ENCODE results near the gene PPM1H.
"Not testable (repeated sequence)": the region's sequence is repeated elsewhere in the genome, so short reads cannot be mapped to it uniquely, and the experiment has no call there.

PPM1H gene

DNA sequence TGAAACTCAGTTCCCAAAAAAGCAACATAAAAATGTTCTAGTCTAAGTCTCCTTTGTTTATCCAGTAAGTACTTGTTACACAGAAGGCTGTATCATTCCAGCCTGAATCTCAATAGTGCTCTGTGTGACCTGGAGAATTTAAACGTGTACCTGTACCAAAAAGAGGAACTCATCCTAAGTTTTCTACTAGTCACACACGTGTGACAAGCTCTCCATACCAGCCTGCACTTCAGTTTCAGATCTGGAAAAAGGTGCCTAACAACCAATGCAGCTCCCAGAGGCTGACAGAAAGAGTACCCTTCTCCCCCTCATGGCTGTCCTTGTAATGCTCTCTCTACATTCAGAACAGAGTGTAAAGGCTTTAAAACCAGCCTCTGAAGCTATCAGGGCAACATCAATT, 27.4 kb downstream of the PPM1H start:
- no peak for DNase-seq

DNA sequence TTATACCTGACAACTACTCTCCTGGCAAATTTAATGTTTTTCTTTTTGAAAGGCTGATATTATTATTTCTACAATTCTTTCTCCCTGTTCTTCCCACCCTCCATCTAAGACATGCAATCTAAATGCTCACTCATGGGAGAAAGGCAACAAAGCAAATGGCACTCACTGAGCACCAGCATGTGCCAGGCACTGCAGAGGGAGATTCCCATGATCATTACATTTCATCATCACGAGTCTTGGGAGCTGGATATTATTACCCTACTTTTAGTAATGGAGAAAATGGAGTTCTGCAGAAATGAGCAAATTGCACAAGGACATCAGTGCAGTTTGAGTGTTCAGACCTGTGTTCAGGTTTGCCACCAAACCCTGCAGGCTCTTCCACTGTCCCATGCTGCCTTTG, 27.9 kb downstream of the PPM1H start:
- DNase-seq, result no peak

DNA sequence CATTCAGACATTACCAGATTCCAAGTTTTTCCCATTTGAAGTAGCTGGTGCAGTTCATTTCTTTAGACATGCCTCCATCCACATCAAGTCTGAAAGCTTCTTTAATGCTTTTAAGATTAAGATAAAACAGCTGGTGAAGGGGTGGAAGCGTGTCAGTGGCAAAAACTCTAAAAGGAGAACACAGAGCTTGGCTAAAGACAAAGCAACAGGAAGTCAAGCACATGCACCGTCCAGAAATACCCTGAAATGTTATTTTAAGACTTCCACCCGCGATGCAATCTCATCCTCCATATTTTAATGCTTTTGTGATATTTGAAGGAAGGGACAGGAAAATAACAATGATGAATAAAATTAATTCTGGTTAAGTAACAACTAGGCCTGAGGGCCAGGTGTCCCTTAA, 31.8 kb downstream of the PPM1H start:
- DNase-seq, result no peak

DNA sequence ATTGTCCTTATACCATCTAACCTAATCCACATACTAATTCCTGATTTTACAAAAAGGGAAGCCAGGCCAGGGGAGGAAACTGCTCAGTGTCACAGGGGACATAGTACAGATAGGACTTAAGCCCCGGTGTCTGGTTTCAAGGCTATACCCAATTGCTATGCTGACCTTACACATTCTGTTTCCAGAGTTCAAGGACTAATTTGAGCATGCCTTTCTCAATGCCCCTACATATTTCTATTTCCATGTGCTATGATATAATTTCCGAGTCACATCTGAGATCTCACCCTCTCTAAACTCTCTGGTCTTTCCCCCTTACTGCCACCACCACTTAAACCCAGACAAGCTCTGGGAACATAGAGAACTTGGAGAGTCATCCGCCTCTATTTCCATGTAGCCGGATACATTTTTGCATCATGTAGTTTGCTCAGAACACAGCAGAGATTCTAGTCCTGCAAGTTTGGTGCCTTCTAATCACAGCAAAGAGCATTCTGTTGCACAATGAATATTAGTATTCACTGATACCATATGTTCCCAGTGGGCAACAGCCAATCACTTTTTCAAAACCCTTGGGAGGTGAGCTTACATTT, 34.2 kb downstream of the PPM1H start:
- DNase-seq, result no peak

DNA sequence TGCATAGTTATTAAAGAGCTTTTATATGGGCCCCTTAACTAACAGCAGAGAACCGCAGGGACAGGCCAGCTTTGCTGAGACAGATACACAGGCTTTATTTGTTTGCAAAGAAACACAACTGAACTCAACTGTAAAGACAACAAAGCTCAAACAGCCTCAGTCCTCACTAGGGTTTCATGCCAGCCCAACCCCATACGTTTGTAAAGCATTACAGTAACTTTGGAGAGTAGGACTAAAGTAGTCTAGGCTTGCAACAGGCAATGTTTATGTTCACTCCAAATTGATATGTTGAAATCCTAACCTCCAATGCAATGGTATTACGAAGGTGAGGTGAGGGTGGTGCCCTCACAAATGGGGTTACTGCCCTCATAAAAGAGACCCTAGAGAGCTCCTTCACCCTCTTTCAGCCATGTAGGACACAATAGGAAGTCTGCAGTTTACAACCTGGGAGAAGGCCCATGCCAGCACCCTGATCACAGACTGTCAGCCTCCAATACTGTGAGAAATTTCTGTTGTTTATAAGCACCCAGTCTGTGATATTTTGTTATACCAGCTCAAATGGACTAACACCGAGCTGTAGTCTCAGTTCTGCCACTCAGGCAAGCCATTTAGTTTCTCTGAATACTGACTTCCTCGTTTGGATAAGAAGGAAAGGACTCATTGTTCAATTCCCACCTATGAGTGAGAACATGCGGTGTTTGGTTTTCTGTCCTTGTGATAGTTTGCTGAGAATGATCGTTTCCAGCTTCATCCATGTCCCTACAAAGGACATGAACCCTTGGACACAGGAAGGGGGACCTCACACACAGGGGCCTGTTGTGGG, 35.2 kb downstream of the PPM1H start:
- no peak for DNase-seq

DNA sequence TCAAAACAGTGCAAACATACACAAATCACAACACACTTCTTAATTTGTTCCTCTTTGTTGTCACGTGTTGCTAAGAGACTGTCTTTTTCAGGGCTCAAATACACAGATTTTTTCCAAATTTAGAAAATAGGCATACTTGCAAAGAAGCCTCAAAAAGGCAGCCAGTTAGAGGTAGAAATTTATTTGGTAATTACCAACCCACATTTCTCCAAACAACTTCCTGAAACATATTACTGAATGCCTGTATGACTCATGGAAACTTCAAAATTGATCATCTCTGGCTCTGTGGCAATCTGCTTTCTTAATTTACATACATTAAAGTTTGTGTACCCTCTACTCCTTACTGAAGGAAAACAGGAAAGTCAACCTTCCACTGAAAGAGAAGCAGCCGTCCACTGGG, 36.4 kb downstream of the PPM1H start:
- DNase-seq, result no peak

DNA sequence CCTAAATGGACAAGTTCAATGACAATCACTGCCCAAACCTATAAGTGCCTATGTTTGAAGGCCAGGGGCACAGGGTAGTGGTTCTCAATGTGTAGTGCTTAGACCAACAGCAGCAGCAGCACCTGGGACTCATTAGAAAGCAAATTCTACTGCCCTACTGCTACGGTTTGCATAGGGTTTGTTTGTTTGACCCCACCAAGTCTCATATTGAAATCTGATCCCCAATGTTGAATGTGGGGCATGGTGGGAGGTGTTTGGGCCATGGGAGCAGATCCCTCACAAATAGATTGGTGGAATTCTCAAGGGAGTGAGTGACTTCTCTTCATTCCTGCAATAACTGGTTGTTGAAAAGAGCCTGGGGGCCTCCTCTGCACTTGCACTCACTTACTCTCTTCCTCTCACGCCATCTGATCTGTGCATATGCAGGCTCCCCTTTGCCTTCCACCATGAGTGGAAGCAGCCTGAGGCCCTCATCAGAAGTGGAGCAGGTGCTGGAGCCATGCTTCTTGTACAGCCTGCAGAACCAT, 39.5 kb downstream of the PPM1H start:
- no peak for DNase-seq

DNA sequence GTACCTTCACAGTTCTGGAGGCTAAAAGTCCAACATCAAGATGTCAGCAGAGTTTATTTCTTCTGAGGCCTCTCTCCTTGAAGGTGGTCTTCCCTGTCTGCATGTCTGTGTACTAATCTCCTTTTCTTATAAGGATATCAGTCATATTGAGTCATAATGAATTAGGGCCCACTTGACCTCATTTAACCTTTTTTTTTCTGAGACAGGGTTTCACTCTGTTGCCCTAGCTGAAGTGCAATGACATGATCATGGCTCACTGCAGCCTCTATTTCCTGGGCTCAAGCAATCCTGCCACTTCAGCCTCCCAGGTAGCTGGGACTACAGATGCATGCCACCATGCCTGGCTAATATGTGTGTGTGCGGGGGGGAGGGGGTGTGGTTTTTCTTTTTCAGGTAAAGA, 41.7 kb downstream of the PPM1H start:
- DNase-seq, result no peak

DNA sequence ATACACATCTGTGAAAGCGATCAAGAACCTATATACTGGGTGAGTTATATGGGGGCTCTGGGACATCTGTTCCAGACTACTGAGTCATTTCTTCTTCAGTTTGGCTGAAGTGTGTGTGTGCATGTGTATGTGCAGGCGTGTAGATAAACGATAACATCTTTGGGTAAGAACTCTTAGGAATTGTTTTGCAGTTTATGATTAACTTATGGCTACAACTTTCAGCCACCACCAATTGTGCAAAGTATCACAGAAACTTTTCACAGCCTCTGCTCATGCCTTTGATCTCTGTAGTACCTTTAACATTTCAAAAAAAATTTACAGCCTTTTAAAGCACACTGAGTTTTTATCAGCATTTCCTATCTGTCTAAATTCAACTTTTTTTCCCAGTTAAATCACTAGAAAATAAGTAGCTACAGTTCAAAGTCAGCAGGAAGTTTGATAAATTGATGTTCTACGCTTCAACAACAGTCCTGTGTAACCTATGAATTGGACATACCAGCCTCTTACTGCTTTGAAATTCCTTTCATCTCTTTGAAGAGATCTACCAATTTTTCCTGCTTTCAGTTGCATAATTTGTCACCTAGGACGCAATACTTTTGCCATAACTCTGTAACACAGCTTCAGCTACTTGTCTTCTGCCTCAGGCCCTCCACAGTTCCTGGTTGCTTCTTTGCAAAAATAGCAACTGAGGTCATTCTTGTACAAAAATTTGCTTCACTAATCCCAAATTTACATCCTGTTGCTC, 43.0 kb downstream of the PPM1H start:
- DNase-seq, result peak; percentile 59

DNA sequence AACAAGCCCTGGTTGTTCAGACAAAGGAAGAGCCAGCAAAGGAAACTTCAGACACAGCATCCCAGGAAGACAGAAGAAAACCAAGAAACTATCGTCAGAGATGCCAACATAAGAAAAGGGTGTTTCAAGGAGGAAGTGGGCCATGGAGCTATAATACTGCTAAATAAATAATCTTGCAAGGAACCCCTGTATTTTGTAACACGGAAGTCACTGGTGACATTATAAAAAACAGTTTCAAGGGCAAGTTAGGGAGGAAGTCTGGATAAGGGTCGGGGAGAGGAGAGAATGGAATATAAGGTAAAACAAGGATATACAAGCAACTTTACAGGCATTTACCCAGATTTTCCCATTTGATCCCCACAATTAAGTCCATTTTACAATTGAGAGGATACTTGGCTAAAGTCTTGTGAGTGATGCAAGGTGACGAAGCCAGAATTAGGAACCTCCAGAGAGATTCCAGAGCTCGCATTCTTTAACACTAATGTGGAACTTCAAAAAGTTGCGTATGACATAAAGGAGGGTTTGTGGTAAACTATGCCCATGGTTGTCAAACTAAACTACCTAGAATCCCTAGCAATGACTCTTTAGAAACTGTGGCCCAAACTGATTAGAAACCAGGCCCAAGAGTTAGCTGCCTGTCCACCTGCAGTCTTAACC, 46.4 kb downstream of the PPM1H start:
- DNase-seq, result no peak

DNA sequence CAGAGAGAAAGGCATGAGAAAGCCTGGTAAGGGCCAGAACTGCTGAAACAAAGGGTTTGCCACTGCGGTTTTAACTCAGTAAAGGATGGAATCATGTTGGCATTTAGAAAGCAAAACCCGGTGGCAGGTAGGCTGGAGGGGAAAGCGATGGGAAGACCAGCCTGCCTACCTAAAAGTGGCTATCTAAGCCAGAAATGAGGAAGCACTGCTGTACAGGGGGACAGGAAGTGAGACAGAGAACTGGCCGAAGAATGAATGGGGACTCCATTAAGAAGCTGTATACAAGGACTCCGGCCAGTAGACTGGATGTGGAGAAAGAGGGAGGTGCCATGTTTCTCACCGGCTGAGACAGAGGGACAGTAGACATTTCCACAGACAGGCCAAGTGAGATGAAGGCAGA, 48.2 kb downstream of the PPM1H start:
- DNase-seq, result no peak

DNA sequence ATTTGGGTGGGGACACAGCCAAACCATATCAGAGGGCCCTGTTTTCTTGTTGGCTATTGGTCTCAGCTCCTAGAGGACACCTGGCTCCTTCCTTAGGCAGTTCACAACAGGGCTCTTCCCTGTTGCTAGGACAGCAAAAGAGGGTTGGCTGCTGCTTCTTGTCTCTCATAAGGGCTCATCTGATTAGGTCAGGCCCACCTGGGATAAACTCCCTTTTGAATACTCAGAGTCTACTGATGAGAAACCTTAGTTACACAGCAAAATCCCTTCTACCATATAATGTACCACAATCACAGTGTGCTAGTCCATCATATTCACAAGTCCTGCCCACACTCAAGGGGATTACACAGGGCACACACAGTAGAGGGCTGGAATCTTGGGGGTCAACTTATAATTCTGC, 49.7 kb downstream of the PPM1H start:
- DNase-seq, result no peak

DNA sequence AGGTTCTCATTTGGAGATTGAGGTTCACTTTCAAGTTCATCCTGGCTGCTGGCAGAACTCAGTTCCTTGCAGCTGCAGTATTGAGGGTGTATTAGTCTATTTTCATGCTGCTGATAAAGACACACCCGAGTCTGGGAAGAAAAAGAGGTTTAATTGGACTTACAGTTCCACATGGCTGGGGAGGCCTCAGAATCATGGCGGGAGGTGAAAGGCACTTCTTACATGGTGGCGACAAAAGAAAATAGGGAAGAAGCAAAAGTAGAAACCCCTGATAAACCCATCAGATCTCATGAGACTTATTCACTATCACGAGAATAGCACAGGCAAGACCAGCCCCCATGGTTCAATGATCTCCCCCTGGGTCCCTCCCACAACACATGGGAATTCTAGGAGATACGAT, 50.1 kb downstream of the PPM1H start:
- DNase-seq, result not testable (repeated sequence)

DNA sequence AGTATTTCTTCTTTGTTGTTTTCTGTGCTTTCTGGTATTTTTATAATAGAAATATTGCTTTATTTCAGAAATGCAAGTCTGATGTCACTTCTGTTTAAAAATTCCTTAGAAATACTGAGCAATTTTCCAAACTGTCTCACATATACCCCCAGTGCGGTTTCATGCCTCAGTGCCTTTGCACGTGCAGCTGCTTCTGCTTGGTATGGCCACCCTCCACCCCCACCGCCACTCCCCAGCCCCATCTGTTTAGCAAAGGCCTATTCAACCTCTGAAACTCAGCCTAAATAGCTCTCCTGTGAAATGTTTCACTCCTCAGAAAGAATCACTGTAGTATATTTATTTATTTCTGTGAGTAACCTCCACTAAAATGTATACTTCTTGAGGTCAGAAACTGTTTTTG, 52.3 kb downstream of the PPM1H start:
- DNase-seq, result no peak

DNA sequence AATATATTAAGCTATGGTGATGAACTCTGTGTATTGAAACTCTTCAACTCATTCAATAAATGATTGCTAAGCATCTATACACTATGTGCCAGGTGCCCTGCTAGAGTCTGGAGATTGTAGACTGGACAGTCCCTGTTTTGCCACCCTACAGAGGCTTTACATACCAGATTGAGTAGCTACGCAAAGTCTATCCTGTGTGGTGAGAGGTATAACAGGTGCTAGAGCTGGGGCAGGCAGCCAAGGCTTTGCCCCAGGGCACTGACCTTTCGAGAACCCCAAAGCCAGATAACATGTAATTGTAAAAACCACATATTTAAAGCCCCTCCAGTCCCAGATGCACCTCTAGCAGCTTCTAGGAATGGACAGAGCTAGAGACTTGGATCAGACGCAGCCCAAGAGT, 52.8 kb downstream of the PPM1H start:
- no peak for DNase-seq

DNA sequence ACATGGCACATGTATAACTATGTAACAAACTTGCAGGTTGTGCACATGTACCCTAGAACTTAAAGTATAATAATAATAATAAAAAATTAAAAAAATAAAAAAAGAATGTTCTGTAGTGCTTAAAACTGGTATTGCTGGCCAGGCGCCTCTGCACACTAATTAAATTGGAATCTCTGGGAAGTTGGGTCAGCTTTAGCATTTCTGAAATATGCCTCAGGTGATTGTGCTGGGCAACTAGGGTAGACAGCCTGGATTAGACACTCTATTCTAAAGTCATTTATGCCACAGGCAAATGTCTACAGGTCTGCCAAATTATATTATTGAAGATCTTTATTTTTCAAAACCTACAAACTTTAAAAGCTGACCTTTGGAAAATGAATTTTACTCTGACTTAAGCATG, 55.3 kb downstream of the PPM1H start:
- no peak for DNase-seq

DNA sequence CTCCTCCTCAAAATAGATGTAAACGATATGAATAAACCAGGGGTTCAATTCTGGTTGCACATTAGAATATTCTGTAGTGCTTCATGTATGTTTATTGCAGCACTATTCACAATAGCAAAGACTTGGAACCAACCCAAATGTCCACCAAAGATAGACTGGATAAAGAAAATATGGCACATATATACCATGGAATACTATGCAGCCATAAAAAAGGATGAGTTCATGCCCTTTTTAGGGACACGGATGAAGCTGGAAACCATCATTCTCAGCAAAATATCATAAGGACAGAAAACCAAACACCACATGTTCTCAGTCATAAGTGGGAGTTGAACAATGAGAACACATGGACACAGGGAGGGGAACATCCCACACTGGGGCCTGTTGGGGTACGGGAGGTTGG, 55.7 kb downstream of the PPM1H start:
- DNase-seq, result not testable (repeated sequence)

DNA sequence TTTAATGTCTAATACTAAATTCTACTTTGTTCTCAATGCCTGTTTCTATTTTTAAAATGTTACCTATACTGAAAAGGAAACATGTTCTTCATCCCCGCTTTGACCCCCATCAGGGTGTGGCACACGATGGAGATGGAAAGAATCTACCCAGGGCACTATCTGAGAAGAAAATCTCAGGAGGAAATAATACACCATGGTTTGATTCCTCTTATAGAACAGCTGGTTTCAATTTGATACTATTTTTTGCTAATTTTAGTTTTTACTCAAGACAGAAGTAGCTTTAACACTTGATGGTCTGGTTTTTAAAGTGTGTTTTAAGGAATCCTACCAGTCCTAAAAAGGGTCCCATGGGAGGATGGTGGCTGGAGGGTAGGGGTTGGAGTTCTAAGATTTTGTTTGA, 56.7 kb downstream of the PPM1H start:
- DNase-seq, result no peak

DNA sequence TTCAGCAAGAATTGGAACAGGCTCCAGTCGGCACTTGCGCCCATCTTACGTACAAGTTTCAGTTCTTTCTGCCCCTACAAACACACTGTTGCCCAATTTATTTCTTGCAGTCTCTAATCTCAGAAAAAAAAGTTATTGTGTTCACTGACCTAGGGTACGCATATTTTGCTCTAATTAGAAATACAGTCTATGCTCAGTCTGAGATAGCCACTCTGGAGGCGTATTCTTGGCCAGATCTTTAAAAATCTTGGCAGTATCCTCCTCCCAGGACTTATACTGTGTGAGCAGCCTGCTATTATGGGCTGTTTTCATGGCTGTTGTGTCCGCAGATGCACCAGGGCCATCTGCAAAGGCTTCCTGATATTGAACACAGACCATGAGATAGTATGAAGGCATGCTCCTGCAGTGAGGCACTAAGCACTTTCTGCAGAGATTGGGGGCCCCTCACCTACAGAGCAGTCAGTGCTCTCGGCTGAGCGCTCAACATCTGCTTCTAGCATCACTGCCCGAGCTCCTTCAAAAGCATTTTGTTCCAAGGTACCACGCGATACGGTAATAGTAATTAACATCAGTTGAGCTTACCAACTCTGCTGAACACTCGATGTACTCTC, 57.9 kb downstream of the PPM1H start:
- DNase-seq, result no peak

DNA sequence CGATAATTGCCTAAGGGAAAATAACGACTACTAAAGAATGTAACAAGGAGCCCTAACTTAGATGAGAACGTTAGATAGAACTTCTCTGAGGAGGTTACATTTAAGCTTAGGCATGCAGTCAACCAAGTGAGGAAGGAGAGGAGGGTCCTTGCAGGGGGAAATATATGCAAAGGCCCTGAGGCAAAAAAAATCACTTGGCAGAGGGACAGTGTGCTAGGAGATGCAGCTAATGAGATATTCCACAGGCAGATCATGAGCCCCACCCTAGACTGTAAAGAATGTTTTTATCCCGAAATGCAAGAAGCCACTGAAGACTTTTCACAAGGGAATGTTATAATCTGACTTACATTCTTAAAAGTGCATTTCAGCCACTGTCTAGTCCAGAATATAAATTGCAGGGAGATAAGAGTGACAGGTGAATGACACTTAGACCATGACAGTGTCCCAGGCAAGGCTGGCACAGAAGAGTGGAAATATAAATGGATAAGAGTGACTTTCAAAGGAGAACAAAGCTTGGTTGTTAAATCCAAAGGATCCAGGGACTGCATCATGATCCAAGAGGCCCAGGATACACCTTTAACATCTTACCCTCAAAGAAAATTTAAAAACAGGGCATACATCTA, 61.0 kb downstream of the PPM1H start:
- DNase-seq, result no peak

DNA sequence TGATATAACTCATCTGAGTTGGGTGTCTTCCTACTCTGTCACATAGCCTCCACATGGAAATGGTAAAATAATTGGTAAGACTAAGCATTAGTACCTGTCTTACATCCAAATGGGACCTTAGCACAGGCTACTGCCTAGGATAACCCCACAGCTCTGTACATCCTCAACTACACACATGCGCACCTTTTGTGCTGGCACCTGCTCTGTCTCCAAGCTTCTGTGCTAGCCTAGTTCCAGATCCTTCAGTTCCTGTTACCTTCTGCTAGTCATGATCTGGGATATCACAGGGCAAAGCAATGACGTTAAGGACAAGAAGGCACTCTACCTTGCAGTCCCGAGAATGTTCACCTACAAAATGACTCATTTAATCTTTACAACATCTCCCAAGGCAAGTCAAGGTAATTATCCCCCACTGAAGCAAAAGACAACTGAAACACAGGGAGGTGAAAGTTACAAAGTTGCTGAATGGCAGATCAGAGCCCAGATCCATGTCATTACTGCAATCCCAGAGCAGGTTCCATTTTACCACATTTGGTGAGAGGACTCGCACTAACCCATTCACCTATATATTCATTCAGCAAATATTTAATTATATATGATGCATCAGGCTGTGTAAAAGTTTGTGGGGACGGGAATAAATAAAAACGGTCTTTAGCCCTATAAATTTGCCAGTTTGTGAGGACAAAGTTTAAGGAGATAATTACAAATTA, 61.7 kb downstream of the PPM1H start:
- DNase-seq, result no peak

DNA sequence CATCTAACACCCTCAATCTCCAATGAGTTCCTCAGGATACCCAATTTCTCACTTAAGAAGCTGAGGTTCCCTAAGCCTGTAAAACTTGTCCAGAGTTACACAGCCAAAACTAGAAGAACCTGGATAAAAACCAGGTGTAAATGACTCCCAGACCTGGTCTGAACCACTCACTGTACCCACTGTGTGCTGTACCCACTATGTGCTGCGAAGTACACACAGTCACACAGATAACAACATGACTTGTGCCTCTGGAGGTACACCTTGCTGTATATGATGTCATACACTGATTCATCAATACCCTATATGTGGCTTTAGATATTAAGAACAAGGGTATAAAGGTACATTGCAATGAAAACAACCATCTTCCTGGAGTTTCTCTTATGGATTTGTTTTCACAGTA, 66.1 kb downstream of the PPM1H start:
- no peak for DNase-seq
